ENCODE data around the gene SPHKAP.
"Not testable (repeated sequence)": the region's sequence is repeated elsewhere in the genome, so short reads cannot be mapped to it uniquely, and the experiment has no call there.

SPHKAP gene

GRCh38 chr2:228023619-228024018, 157.9 kb downstream of the SPHKAP start:
- DNase-seq (ENCODE audit: low read depth) = no peak

- no peak for DNase-seq (ENCODE audit: low read depth)
These were observed 163.2 kb downstream of the SPHKAP start for GRCh38 chr2:228018311-228018710.

- DNase-seq (ENCODE audit: low read depth) = no peak
These were observed 163.7 kb downstream of the SPHKAP start for GRCh38 chr2:228017784-228018183.

DNA sequence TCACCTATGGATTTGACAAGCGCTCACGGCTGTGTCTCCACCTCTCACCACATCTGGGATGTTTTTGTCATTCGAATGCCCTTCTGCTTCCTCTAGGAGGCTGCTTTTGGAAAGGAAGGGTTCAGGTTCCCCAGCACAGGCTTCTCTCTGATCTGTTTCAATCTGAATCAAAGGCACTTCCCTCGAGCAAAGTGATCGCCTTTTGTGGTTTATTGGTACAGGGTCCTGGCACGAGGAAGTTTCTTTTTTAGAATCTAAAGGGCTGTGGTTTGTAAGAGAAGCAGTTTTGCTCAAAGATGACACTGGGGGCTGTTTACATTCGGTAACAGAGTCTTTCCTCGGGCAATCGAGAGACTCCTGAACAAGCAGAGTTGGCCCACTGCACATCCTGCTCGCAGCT, 165.1 kb downstream of the SPHKAP start:
- no peak for DNase-seq (ENCODE audit: low read depth)

- DNase-seq (ENCODE audit: low read depth) = no peak
These were observed 165.7 kb downstream of the SPHKAP start for GRCh38 chr2:228015741-228016140.

- DNase-seq (ENCODE audit: low read depth) = no peak
These were observed 185.1 kb downstream of the SPHKAP start for GRCh38 chr2:227996366-227996765.

GRCh38 chr2:227990937-227991336, 190.6 kb downstream of the SPHKAP start:
- no peak for DNase-seq (ENCODE audit: low read depth)

DNA sequence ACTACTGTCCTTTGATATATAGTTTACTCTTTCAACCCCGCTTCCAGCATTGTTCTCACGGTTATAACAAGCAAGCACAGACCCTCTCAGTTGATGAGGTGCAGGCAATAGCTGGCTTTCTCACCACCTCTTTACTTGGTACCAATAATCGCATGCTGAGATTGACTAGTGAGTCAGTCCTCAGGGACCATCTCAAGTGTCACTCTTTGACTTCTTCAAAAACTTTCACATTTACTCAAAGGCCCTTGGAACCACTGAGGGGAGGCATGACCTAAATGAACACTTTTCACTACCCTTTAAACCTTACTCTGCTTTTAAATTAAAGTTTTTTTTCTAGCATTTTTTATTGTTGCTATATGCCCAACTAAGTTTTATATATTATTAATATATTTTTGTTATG, 208.2 kb downstream of the SPHKAP start:
- DNase-seq (ENCODE audit: low read depth) = no peak

DNA sequence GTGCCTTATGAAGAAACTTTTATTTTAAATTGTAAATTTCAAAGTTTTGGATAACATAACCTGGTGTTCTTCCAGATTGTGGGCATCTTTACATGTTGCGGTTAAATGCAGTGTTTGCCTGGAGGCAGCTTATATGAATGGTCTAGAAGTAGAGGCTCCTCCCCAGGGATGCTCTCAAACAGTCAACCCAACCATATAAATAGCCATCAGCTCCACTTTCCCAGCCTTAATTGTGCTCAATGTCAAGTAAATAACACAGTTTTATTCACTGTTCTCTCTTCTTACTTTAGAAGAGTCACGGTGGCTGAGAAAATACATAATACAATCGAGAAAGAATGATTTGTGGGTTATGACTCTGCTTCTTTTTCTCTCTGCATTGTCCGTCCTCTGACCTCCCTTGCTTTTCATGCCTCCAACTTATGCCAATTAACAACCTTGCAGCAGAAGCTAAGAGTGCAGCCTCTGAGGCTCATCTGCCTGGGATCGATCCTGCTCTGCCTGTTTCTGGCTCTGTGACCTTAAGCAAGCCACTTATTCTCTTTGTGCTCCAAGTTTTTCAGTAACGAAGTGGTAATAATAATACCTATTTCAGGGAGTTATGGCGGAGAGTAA, 209.8 kb downstream of the SPHKAP start:
- no peak for DNase-seq (ENCODE audit: low read depth)

GRCh38 chr2:227960317-227960716, 221.2 kb downstream of the SPHKAP start:
- no peak for DNase-seq (ENCODE audit: low read depth)

GRCh38 chr2:227942965-227943364, 238.5 kb downstream of the SPHKAP start:
- no peak for DNase-seq (ENCODE audit: low read depth)

DNA sequence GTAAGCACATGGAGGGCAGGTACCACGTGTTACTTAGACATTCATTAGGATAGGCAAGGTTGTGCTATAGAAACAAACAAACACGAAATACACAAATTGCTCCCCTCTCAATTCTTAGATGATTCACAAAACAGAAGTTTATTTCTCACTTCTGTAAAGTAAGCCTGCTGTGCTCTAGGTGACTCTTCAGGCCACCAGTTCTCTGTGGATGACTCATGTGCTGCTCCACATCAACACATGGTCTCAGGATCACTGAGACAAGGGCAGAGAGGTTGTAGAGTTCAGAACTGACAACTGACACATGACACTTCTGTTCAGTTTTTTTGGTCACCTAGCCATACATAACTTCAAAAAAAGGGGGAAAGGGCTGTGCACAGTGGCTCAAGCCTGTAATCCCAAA, 239.5 kb downstream of the SPHKAP start:
- DNase-seq (ENCODE audit: low read depth) = no peak

DNA sequence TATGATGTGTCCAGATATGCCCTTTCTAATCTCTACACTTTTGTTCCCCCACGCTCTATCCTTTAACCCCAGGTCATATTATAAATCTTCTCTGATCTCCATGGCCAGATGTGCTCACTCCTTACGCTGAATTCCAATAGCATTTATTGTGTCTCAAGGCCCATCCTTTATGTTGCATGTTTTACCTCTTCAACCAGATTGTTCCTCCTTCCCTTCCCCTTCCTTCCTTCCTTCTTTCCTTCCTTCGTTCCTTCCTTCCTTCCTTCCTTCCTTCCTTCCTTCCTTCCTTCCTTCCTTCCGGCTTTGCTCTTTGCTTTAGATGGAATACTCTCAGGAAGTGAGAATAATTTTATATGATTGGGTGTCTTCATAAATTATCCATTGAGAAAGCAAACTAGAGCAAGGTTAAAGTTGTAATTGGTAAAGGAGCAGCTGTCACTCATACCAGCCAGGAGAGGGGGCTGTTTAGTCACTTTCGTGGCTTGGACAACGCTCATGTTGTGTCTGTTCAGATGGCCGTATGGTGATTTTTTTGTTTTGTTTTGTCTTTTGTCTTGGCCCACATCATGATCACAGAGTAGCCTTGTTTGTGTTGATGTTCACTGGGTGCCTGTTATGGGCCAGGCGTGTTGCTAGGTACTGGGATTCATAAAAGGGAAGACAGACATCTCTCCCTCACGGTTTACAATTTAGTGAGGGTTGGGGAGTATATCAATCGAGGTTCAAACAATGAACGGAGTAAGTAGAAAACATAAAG, 242.0 kb downstream of the SPHKAP start:
- peak; percentile 1 for DNase-seq (ENCODE audit: low read depth)

- not testable (repeated sequence) for DNase-seq (ENCODE audit: low read depth)
These were observed 245.2 kb downstream of the SPHKAP start for GRCh38 chr2:227936249-227936648.

GRCh38 chr2:227933884-227934283, 247.6 kb downstream of the SPHKAP start:
- no peak for DNase-seq (ENCODE audit: low read depth)

DNA sequence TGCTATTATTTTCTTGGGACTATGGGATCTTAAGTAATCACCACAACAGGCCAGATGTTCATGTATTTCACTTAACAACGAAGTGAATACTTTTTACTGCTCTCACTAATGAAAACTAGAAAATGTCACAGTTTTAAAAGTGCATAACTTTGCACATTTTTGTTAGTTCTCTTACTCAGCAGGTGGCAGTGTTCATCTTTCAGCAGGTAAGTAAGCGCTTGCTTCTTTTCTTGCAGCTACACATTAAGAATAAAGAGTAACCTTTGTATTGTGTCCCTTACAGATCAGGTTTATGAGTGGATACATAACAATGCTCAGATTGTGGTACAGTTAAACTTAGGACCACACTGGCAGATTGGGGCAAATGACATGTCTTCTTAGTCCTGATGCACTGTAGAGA, 249.1 kb downstream of the SPHKAP start:
- no peak for DNase-seq (ENCODE audit: low read depth)

DNA sequence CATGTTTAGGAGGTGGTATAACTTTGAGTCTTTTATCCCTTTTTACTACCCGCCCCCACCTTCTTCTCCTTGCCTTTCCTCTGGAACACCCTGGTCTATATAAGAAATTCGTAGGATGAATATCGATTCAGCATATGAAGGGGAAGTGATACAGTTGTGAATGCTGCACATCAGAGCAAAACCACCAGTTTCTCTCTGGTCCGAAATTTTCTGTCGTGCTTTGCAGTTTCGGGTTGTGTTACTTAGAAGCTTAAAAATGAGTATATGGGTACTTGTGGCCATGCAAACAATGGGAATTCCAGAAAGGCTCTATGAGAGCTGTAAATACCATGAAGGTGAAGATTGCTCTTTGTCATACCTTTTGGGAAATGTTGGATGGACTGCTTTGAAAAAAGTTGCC, 249.5 kb downstream of the SPHKAP start:
- DNase-seq (ENCODE audit: low read depth) = no peak
